Stimulated activated effector memory CD8-positive, alpha-beta T cell treated with anti-CD3 and anti-CD28 coated beads, Interleukin-12 subunit alpha, Interleukin-12 subunit beta, amount 100 ng/mL, for 72 hours (primary cell): ENCODE results near the gene PAK6.

Source experiments
- ATAC-seq: fragments of 150-1000 bp; cut with Tn5 transposase; 2 replicates; pipeline ENCODE4 v1.10.0; 2021
- DNase-seq, 2 donors: peaks; one replicate each; pipeline ENCODE4 v3.0.0; 2021 to 2022; ENCODE audit warnings: low spot score in 2 of 2
- H3K27ac Mint-ChIP-seq: one replicate; pipeline ENCODE4 v1.8.0; 2022; ENCODE audit warnings: mild to moderate bottlenecking, mixed read lengths
- H3K36me3 Mint-ChIP-seq: one replicate; pipeline ENCODE4 v1.8.0; 2022; ENCODE audit warnings: mild to moderate bottlenecking, mixed read lengths
- H3K4me1 Mint-ChIP-seq: one replicate; pipeline ENCODE4 v1.8.0; 2022; ENCODE audit warnings: mixed read lengths
- H3K4me3 Mint-ChIP-seq: one replicate; pipeline ENCODE4 v1.8.0; 2022; ENCODE audit warnings: mild to moderate bottlenecking, mixed read lengths
- H3K9me3 Mint-ChIP-seq: one replicate; pipeline ENCODE4 v1.8.0; 2022; ENCODE audit warnings: mixed read lengths

The PAK6 gene

GRCh38 chr15:40235201-40235885 is 3.5 kb upstream of the PAK6 start:
- Mint-ChIP-seq H3K36me3 (no peaks in the 10 kb centered on the region), H3K4me3 (no peak overlapping the region), H3K4me1 (peaks cover 15% of the 10 kb centered on the region), H3K27ac (no peak overlapping the region), H3K9me3 (no peaks in the 10 kb centered on the region)
- ATAC-seq (no peak), DNase-seq (peak in 1 of 2 donors; percentile 40)

GRCh38 chr15:40239404-40239692 is 485 bp downstream of the PAK6 start:
- Mint-ChIP-seq H3K4me3 (no peak overlapping the region), H3K4me1 (peaks cover 21% of the 10 kb centered on the region), H3K27ac (no peak overlapping the region), H3K36me3 (no peaks in the 10 kb centered on the region), H3K9me3 (no peaks in the 10 kb centered on the region)
- no peak for ATAC-seq
- DNase-seq, result no peak

GRCh38 chr15:40239693-40240618 is 1.1 kb downstream of the PAK6 start:
- Mint-ChIP-seq H3K36me3 (no peaks in the 10 kb centered on the region), H3K9me3 (no peaks in the 10 kb centered on the region), H3K4me3 (no peak overlapping the region), H3K27ac (no peak overlapping the region), H3K4me1 (peaks cover 21% of the 10 kb centered on the region)
- ATAC-seq, result no peak
- DNase-seq, result no peak

GRCh38 chr15:40240619-40241221 is 1.9 kb downstream of the PAK6 start:
- Mint-ChIP-seq H3K9me3 (no peaks in the 10 kb centered on the region), H3K36me3 (no peaks in the 10 kb centered on the region), H3K27ac (no peak overlapping the region), H3K4me3 (no peak overlapping the region), H3K4me1 (peaks cover 21% of the 10 kb centered on the region)
- ATAC-seq, result no peak
- DNase-seq, result no peak

GRCh38 chr15:40241269-40242212 is 2.7 kb downstream of the PAK6 start:
- ATAC-seq (no peak), DNase-seq (no peak)
- H3K9me3 Mint-ChIP-seq, result no peaks in the 10 kb centered on the region
- H3K36me3 Mint-ChIP-seq, result no peaks in the 10 kb centered on the region
- H3K27ac Mint-ChIP-seq, result no peak overlapping the region
- no peak overlapping the region for H3K4me3 Mint-ChIP-seq
- peaks cover 21% of the 10 kb centered on the region for H3K4me1 Mint-ChIP-seq

- no peak for ATAC-seq
- Mint-ChIP-seq H3K27ac (no peak overlapping the region), H3K4me1 (peaks cover 21% of the 10 kb centered on the region), H3K9me3 (no peaks in the 10 kb centered on the region), H3K36me3 (no peaks in the 10 kb centered on the region), H3K4me3 (no peak overlapping the region)
- no peak for DNase-seq
Measured at GRCh38 chr15:40242213-40242599, 3.3 kb downstream of the PAK6 start.

- H3K4me1 Mint-ChIP-seq, result peaks cover 21% of the 10 kb centered on the region
- ATAC-seq (no peak), DNase-seq (no peak)
- H3K9me3 Mint-ChIP-seq, result no peaks in the 10 kb centered on the region
- H3K36me3 Mint-ChIP-seq, result no peaks in the 10 kb centered on the region
- H3K4me3 Mint-ChIP-seq, result no peak overlapping the region
- peak overlapping the region; percentile 14 for H3K27ac Mint-ChIP-seq
Measured at GRCh38 chr15:40242601-40243000, 3.7 kb downstream of the PAK6 start.

GRCh38 chr15:40243126-40243810 is 4.4 kb downstream of the PAK6 start:
- Mint-ChIP-seq H3K36me3 (no peaks in the 10 kb centered on the region), H3K4me1 (peaks cover 16% of the 10 kb centered on the region), H3K4me3 (no peak overlapping the region), H3K27ac (peak overlapping the region; percentile 14), H3K9me3 (no peaks in the 10 kb centered on the region)
- no peak for ATAC-seq
- no peak for DNase-seq

- Mint-ChIP-seq H3K27ac (no peak overlapping the region), H3K36me3 (no peaks in the 10 kb centered on the region), H3K4me1 (peaks cover 6% of the 10 kb centered on the region), H3K4me3 (no peak overlapping the region), H3K9me3 (no peaks in the 10 kb centered on the region)
- ATAC-seq, result no peak
- no peak for DNase-seq
Measured at GRCh38 chr15:40244961-40245523, 6.2 kb downstream of the PAK6 start.

- no peak for DNase-seq
- Mint-ChIP-seq H3K4me3 (no peak overlapping the region), H3K9me3 (no peaks in the 10 kb centered on the region), H3K36me3 (no peaks in the 10 kb centered on the region), H3K4me1 (peaks cover 6% of the 10 kb centered on the region), H3K27ac (no peak overlapping the region)
- ATAC-seq, result no peak
Measured at GRCh38 chr15:40245666-40246450, 7.0 kb downstream of the PAK6 start.

GRCh38 chr15:40246496-40247280 is 7.8 kb downstream of the PAK6 start:
- DNase-seq (no peak), ATAC-seq (no peak)
- no peak overlapping the region for H3K27ac Mint-ChIP-seq
- no peaks in the 10 kb centered on the region for H3K9me3 Mint-ChIP-seq
- H3K4me1 Mint-ChIP-seq, result peaks cover 6% of the 10 kb centered on the region
- H3K36me3 Mint-ChIP-seq, result no peaks in the 10 kb centered on the region
- no peak overlapping the region for H3K4me3 Mint-ChIP-seq

- ATAC-seq (no peak), DNase-seq (no peak)
- H3K36me3 Mint-ChIP-seq, result no peaks in the 10 kb centered on the region
- no peaks in the 10 kb centered on the region for H3K9me3 Mint-ChIP-seq
- H3K4me1 Mint-ChIP-seq, result peaks cover 6% of the 10 kb centered on the region
- no peak overlapping the region for H3K4me3 Mint-ChIP-seq
- no peak overlapping the region for H3K27ac Mint-ChIP-seq
Measured at GRCh38 chr15:40247406-40247971, 8.6 kb downstream of the PAK6 start.
